Trophoblast cell (in vitro differentiated cells and primary cell): ENCODE results near the gene RPA3.
A peak's percentile ranks its signal among the peaks of the same experiment; 100 is the strongest.

ENCODE experiments used
- DNase-seq, 2 donors: peaks; one replicate each; pipeline ENCODE4 v3.0.0-alpha.2; 2016
- H2AFZ ChIP-seq: 2 replicates; pipeline ENCODE4 v1.6.1; 2013; ENCODE audit warnings: low read length, moderate library complexity, mild to moderate bottlenecking; ENCODE audit not compliant: insufficient read depth, poor library complexity
- H2AK5ac ChIP-seq: 2 replicates; pipeline ENCODE4 v1.6.1; 2013; ENCODE audit warnings: mild to moderate bottlenecking, low read length
- H2BK120ac ChIP-seq: 2 replicates; pipeline ENCODE4 v1.6.1; 2013; ENCODE audit warnings: low read length, mild to moderate bottlenecking, moderate library complexity; ENCODE audit not compliant: insufficient read depth, poor library complexity
- H2BK12ac ChIP-seq: 2 replicates; pipeline ENCODE4 v1.6.1; 2013; ENCODE audit warnings: mild to moderate bottlenecking, low read length, moderate library complexity
- H2BK5ac ChIP-seq: 2 replicates; pipeline ENCODE4 v1.6.1; 2013; ENCODE audit warnings: low read length, low read depth, moderate library complexity, mild to moderate bottlenecking; ENCODE audit not compliant: poor library complexity
- H3K14ac ChIP-seq: 2 replicates; pipeline ENCODE4 v1.6.1; 2013; ENCODE audit warnings: mild to moderate bottlenecking, low read length
- H3K18ac ChIP-seq: 2 replicates; pipeline ENCODE4 v1.6.1; 2013; ENCODE audit warnings: mild to moderate bottlenecking, low read length
- H3K23ac ChIP-seq: 2 replicates; pipeline ENCODE4 v1.6.1; 2013; ENCODE audit warnings: low read length
- H3K27ac ChIP-seq: 2 replicates; pipeline ENCODE4 v1.5.1; 2013; ENCODE audit warnings: low read depth, mild to moderate bottlenecking, inconsistent platforms, low read length, moderate library complexity
- H3K27me3 ChIP-seq: 2 replicates; pipeline ENCODE4 v1.6.1; 2013; ENCODE audit warnings: inconsistent platforms, mild to moderate bottlenecking, low read length, moderate library complexity; ENCODE audit not compliant: insufficient read depth
- H3K36me3 ChIP-seq, 2 experiments: 1 replicate in 1 of 2; 2 replicates in 1 of 2; pipeline ENCODE4 v1.6.1; 2013; ENCODE audit warnings: low read length in 2 of 2, mild to moderate bottlenecking in 2 of 2, moderate library complexity in 1 of 2; ENCODE audit not compliant: insufficient read depth in 2 of 2, control insufficient read depth in 1 of 2
- H3K4ac ChIP-seq: 2 replicates; pipeline ENCODE4 v1.6.1; 2013; ENCODE audit warnings: low read depth, mild to moderate bottlenecking, low read length, moderate library complexity
- H3K4me1 ChIP-seq, 2 experiments: 1 replicate in 1 of 2; 2 replicates in 1 of 2; pipeline ENCODE4 v1.6.1; 2013; ENCODE audit warnings: low read length in 2 of 2, mild to moderate bottlenecking in 2 of 2, moderate library complexity in 1 of 2; ENCODE audit not compliant: insufficient read depth in 2 of 2, control insufficient read depth in 1 of 2
- H3K4me2 ChIP-seq: 2 replicates; pipeline ENCODE4 v1.6.1; 2013; ENCODE audit warnings: inconsistent platforms, mild to moderate bottlenecking, low read length, moderate library complexity
- H3K4me3 ChIP-seq: 2 replicates; pipeline ENCODE4 v1.5.1; 2013; ENCODE audit warnings: mild to moderate bottlenecking, low read depth, low read length, inconsistent platforms
- H3K79me1 ChIP-seq: one replicate; pipeline ENCODE4 v1.6.1; 2013; ENCODE audit warnings: low read length
- H3K79me2 ChIP-seq: 2 replicates; pipeline ENCODE4 v1.6.1; 2013; ENCODE audit warnings: low read length, mild to moderate bottlenecking; ENCODE audit not compliant: control insufficient read depth, insufficient read depth, poor library complexity
- H3K9ac ChIP-seq: 2 replicates; pipeline ENCODE4 v1.6.1; 2013; ENCODE audit warnings: mild to moderate bottlenecking, low read length
- H3K9me3 ChIP-seq: 2 replicates; pipeline ENCODE4 v1.6.1; 2013; ENCODE audit warnings: low read depth, mild to moderate bottlenecking, control low read depth, inconsistent platforms, low read length; ENCODE audit not compliant: insufficient read depth
- H4K12ac ChIP-seq: 2 replicates; pipeline ENCODE4 v1.6.1; 2013; ENCODE audit warnings: low read depth, mild to moderate bottlenecking, low read length, moderate library complexity
- H4K8ac ChIP-seq: 2 replicates; pipeline ENCODE4 v1.6.1; 2013; ENCODE audit warnings: low read depth, mild to moderate bottlenecking, low read length, moderate library complexity
- H4K91ac ChIP-seq: one replicate; pipeline ENCODE4 v1.6.1; 2013; ENCODE audit warnings: low read depth, mild to moderate bottlenecking, low read length, moderate library complexity
- WGBS: extraction: QIAGEN DNeasy Blood & Tissue Kit; methylation state at CpG from one replicate; pipeline ENCODE4 v1.1.7; 2013; ENCODE audit warnings: missing lambda C conversion rate; ENCODE audit not compliant: insufficient read length, insufficient coverage; ENCODE audit errors: extremely low coverage; 5-methylcytosine and 5-hydroxymethylcytosine counted together

Gene RPA3

GRCh38 chr7:7701527-7701926 is 16.9 kb downstream of the RPA3 start:
- Histone ChIP-seq H3K36me3 (no peaks in the 10 kb centered on the region), H2BK5ac (no peak overlapping the region), H3K18ac (no peak overlapping the region), H4K8ac (no peak overlapping the region), H3K4me3 (no peak overlapping the region), H3K27ac (no peak overlapping the region), H3K27me3 (no peaks in the 10 kb centered on the region), H2BK120ac (no peak overlapping the region), H2AK5ac (no peak overlapping the region), H3K23ac (no peak overlapping the region), H3K79me1 (no peaks in the 10 kb centered on the region), H3K9ac (no peak overlapping the region), H4K91ac (no peak overlapping the region), H2BK12ac (no peak overlapping the region), H3K4me1 (peaks cover 0 to 2% of the 10 kb centered on the region in 2 experiments), H4K12ac (no peak overlapping the region), H3K4ac (no peak overlapping the region), H3K4me2 (no peak overlapping the region), H2AFZ (no peak overlapping the region), H3K9me3 (no peaks in the 10 kb centered on the region), H3K79me2 (no peaks in the 10 kb centered on the region), H3K14ac (no peak overlapping the region)
- DNase-seq: no peak
- WGBS: no CpG with 5 or more reads among the region's 1 CpG

DNA sequence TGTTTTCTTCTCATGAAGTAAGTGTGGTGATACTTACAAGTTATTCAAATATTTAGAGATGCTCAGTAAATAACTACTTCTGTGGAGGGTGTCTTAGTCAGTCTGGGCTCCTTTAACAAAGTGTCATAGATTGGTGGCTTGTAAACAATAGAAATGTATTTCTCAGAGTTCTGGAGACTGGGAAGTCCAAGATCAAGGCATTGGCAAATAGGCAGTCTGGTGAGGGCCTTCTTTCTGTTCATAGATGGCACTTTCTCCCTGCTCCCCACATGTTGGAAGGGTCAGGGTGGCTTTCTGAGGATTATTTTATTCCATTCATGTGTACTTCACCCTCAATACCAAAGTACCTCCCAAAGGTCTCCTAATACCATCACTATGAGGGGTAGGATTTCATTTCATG is 18.4 kb downstream of the RPA3 start:
- no peak overlapping the region for H4K8ac ChIP-seq
- no peak overlapping the region for H3K4me2 ChIP-seq
- H3K79me1 ChIP-seq: no peaks in the 10 kb centered on the region

GRCh38 chr7:7699380-7699779 is 19.0 kb downstream of the RPA3 start:
- H3K27ac ChIP-seq: no peak overlapping the region
- H4K12ac ChIP-seq: no peak overlapping the region
- no peak overlapping the region for H3K4me3 ChIP-seq
- no peak overlapping the region for H4K91ac ChIP-seq
- H2BK12ac ChIP-seq: no peak overlapping the region
- H4K8ac ChIP-seq: no peak overlapping the region
- no peak overlapping the region for H2AK5ac ChIP-seq
- no peaks in the 10 kb centered on the region for H3K79me1 ChIP-seq
- H3K4me1 ChIP-seq: peaks cover 0 to 2% of the 10 kb centered on the region in 2 experiments
- H2BK120ac ChIP-seq: no peak overlapping the region
- H3K9me3 ChIP-seq: no peaks in the 10 kb centered on the region
- no peak overlapping the region for H3K18ac ChIP-seq
- no peak overlapping the region for H3K4ac ChIP-seq
- no peaks in the 10 kb centered on the region for H3K79me2 ChIP-seq
- H3K23ac ChIP-seq: no peak overlapping the region
- H2BK5ac ChIP-seq: no peak overlapping the region
- H2AFZ ChIP-seq: no peak overlapping the region
- H3K14ac ChIP-seq: no peak overlapping the region
- no peaks in the 10 kb centered on the region for H3K27me3 ChIP-seq
- H3K4me2 ChIP-seq: no peak overlapping the region
- no peak overlapping the region for H3K9ac ChIP-seq
- DNase-seq: no peak
- no peaks in the 10 kb centered on the region for H3K36me3 ChIP-seq

More for the DNA sequence above, 18.4 kb downstream of the RPA3 start:
- no peak overlapping the region for H2BK5ac ChIP-seq
- peaks cover 0 to 2% of the 10 kb centered on the region in 2 experiments for H3K4me1 ChIP-seq
- no peak overlapping the region for H4K91ac ChIP-seq
- H3K9ac ChIP-seq: no peak overlapping the region
- no peak overlapping the region for H2AFZ ChIP-seq
- no peak overlapping the region for H2AK5ac ChIP-seq
- no peak overlapping the region for H2BK12ac ChIP-seq
- no peak overlapping the region for H3K23ac ChIP-seq
- no peak overlapping the region for H4K12ac ChIP-seq
- no peaks in the 10 kb centered on the region for H3K36me3 ChIP-seq
- H2BK120ac ChIP-seq: no peak overlapping the region
- no peak overlapping the region for H3K4me3 ChIP-seq
- H3K27ac ChIP-seq: no peak overlapping the region
- H3K79me2 ChIP-seq: no peaks in the 10 kb centered on the region
- H3K27me3 ChIP-seq: no peaks in the 10 kb centered on the region
- H3K4ac ChIP-seq: no peak overlapping the region
- H3K18ac ChIP-seq: no peak overlapping the region
- DNase-seq: no peak
- no peak overlapping the region for H3K14ac ChIP-seq
- H3K9me3 ChIP-seq: no peaks in the 10 kb centered on the region

- H3K4ac ChIP-seq: no peak overlapping the region
- H3K9ac ChIP-seq: no peak overlapping the region
- H2BK12ac ChIP-seq: no peak overlapping the region
- H2BK5ac ChIP-seq: no peak overlapping the region
- no CpG with 5 or more reads among the region's 2 CpGs for WGBS
- no peak overlapping the region for H2BK120ac ChIP-seq
- H2AFZ ChIP-seq: no peak overlapping the region
- no peak overlapping the region for H4K12ac ChIP-seq
- no peak overlapping the region for H3K4me3 ChIP-seq
- H3K79me2 ChIP-seq: no peaks in the 10 kb centered on the region
- H3K4me2 ChIP-seq: no peak overlapping the region
- no peaks in the 10 kb centered on the region for H3K9me3 ChIP-seq
- no peak overlapping the region for H3K27ac ChIP-seq
- H3K36me3 ChIP-seq: no peaks in the 10 kb centered on the region
- no peak overlapping the region for H4K91ac ChIP-seq
- no peaks in the 10 kb centered on the region for H3K27me3 ChIP-seq
- no peaks in the 10 kb centered on the region for H3K79me1 ChIP-seq
- DNase-seq: no peak
- peaks cover 0 to 2% of the 10 kb centered on the region in 2 experiments for H3K4me1 ChIP-seq
- no peak overlapping the region for H2AK5ac ChIP-seq
- H3K23ac ChIP-seq: no peak overlapping the region
- no peak overlapping the region for H4K8ac ChIP-seq
- peak overlapping the region; percentile 8 for H3K14ac ChIP-seq
- no peak overlapping the region for H3K18ac ChIP-seq
Measured at GRCh38 chr7:7698930-7699329, 19.5 kb downstream of the RPA3 start.
